ENCODE results near the gene IKZF2.

Gene IKZF2

GRCh38 chr2:213091765-213092164 is 59.6 kb downstream of the IKZF2 start:
- H3K4me3 ChIP-seq (ENCODE audit: low read depth, low read length): no peak overlapping the region
- TF ChIP-seq MYC (IDR thresholded peaks at IDR 0.05; ENCODE audit: low read depth, low read length) (no peak), POLR2A (IDR thresholded peaks at IDR 0.05; ENCODE audit: extremely low read depth, insufficient read length) (no peak), CTCF (IDR thresholded peaks at IDR 0.05; ENCODE audit: low read depth, low read length) (no peak), MAX (IDR thresholded peaks at IDR 0.05; ENCODE audit: low read depth, low read length) (no peak)
- no peak for DNase-seq (ENCODE audit: low read depth)

GRCh38 chr2:213090772-213091171 is 60.6 kb downstream of the IKZF2 start:
- DNase-seq (ENCODE audit: low read depth): no peak
- no peak overlapping the region for H3K4me3 ChIP-seq (ENCODE audit: low read depth, low read length)
- TF ChIP-seq MYC (IDR thresholded peaks at IDR 0.05; ENCODE audit: low read depth, low read length): no peak
- no peak for TF ChIP-seq POLR2A (IDR thresholded peaks at IDR 0.05; ENCODE audit: extremely low read depth, insufficient read length)
- TF ChIP-seq MAX (IDR thresholded peaks at IDR 0.05; ENCODE audit: low read depth, low read length): no peak
- no peak for TF ChIP-seq CTCF (IDR thresholded peaks at IDR 0.05; ENCODE audit: low read depth, low read length)

GRCh38 chr2:213089438-213089837 is 62.0 kb downstream of the IKZF2 start:
- no peak overlapping the region for H3K4me3 ChIP-seq (ENCODE audit: low read depth, low read length)
- TF ChIP-seq POLR2A (IDR thresholded peaks at IDR 0.05; ENCODE audit: extremely low read depth, insufficient read length): no peak
- no peak for TF ChIP-seq CTCF (IDR thresholded peaks at IDR 0.05; ENCODE audit: low read depth, low read length)
- TF ChIP-seq MAX (IDR thresholded peaks at IDR 0.05; ENCODE audit: low read depth, low read length): no peak
- no peak for TF ChIP-seq MYC (IDR thresholded peaks at IDR 0.05; ENCODE audit: low read depth, low read length)
- DNase-seq (ENCODE audit: low read depth): no peak

GRCh38 chr2:213087040-213087439 is 64.4 kb downstream of the IKZF2 start:
- no peak overlapping the region for H3K4me3 ChIP-seq (ENCODE audit: low read depth, low read length)
- no peak for DNase-seq (ENCODE audit: low read depth)
- no peak for TF ChIP-seq POLR2A (IDR thresholded peaks at IDR 0.05; ENCODE audit: extremely low read depth, insufficient read length)
- no peak for TF ChIP-seq MYC (IDR thresholded peaks at IDR 0.05; ENCODE audit: low read depth, low read length)
- TF ChIP-seq MAX (IDR thresholded peaks at IDR 0.05; ENCODE audit: low read depth, low read length): no peak
- no peak for TF ChIP-seq CTCF (IDR thresholded peaks at IDR 0.05; ENCODE audit: low read depth, low read length)

GRCh38 chr2:213086571-213086970 is 64.8 kb downstream of the IKZF2 start:
- TF ChIP-seq CTCF (IDR thresholded peaks at IDR 0.05; ENCODE audit: low read depth, low read length) (no peak), POLR2A (IDR thresholded peaks at IDR 0.05; ENCODE audit: extremely low read depth, insufficient read length) (no peak), MYC (IDR thresholded peaks at IDR 0.05; ENCODE audit: low read depth, low read length) (no peak)
- H3K4me3 ChIP-seq (ENCODE audit: low read depth, low read length): no peak overlapping the region
- no peak for DNase-seq (ENCODE audit: low read depth)

- H3K4me3 ChIP-seq (ENCODE audit: low read depth, low read length): no peak overlapping the region
- TF ChIP-seq POLR2A (IDR thresholded peaks at IDR 0.05; ENCODE audit: extremely low read depth, insufficient read length): no peak
- TF ChIP-seq CTCF (IDR thresholded peaks at IDR 0.05; ENCODE audit: low read depth, low read length): no peak
- TF ChIP-seq MYC (IDR thresholded peaks at IDR 0.05; ENCODE audit: low read depth, low read length): no peak
- TF ChIP-seq MAX (IDR thresholded peaks at IDR 0.05; ENCODE audit: low read depth, low read length): no peak
- DNase-seq (ENCODE audit: low read depth): no peak
Measured at GRCh38 chr2:213086050-213086449, 65.4 kb downstream of the IKZF2 start.
